ENCODE results near the gene NRG2. TPM values are rescaled to one million over a fixed set of nuclear protein-coding genes. Genes with fewer than 3 reads are reported as not detected.
A peak's percentile ranks its signal among the peaks of the same experiment; 100 is the strongest.

The NRG2 gene
- total and polyA plus RNA-seq, 2 experiments from 2014 or later = 0.37 to 1.3 TPM

- Histone ChIP-seq H3K27me3 (ENCODE audit: insufficient read depth) (peaks cover 5% of the 10 kb centered on the region), H3K4me2 (no peak overlapping the region), H3K36me3 (ENCODE audit: insufficient read depth) (no peaks in the 10 kb centered on the region), H3F3A (replicated peaks; ENCODE audit: low read depth) (no peaks in the 10 kb centered on the region), H3K27ac (ENCODE audit: low read depth) (no peak overlapping the region), H2AFZ (no peak overlapping the region), H3K9me2 (ENCODE audit: insufficient read depth) (no peaks in the 10 kb centered on the region), H3K79me2 (replicated peaks; ENCODE audit: insufficient read depth) (no peaks in the 10 kb centered on the region), H3K4me1 (ENCODE audit: insufficient read depth) (no peaks in the 10 kb centered on the region), H4K20me1 (replicated peaks; ENCODE audit: insufficient read depth) (no peaks in the 10 kb centered on the region), H3K4me3 (no peak overlapping the region)
- no peaks in the 10 kb centered on the region for H3K36me3 Mint-ChIP-seq (ENCODE audit: low read depth)
- H3K4me1 Mint-ChIP-seq = no peaks in the 10 kb centered on the region
- DNase-seq (ENCODE audit: low spot score) (peak; percentile 42), ATAC-seq (peak; percentile 77)
- H3K27ac Mint-ChIP-seq = no peak overlapping the region
- no peak overlapping the region for H3K4me3 Mint-ChIP-seq
- H3K27me3 Mint-ChIP-seq (ENCODE audit: insufficient read depth, low read depth, poor library complexity) = peaks cover 10% of the 10 kb centered on the region
- H3K9me3 Mint-ChIP-seq = no peaks in the 10 kb centered on the region
- no peak for TF ChIP-seq NANOG (IDR thresholded peaks at IDR 0.05; ENCODE audit: borderline replicate concordance)
- TF ChIP-seq REST (IDR thresholded peaks at IDR 0.05; ENCODE audit: unreplicated experiment) = peak; percentile 77
- TF ChIP-seq EZH2phosphoT487 (IDR thresholded peaks at IDR 0.05; ENCODE audit: unreplicated experiment) = no peak
- TF ChIP-seq STAT1 (IDR thresholded peaks at IDR 0.05; ENCODE audit: unreplicated experiment) = no peak
- no peak for TF ChIP-seq ETS1 (IDR thresholded peaks at IDR 0.05)
Measured at GRCh38 chr5:139835656-139836055, 207.4 kb downstream of the NRG2 start.

- no peaks in the 10 kb centered on the region for H3K79me2 ChIP-seq (replicated peaks; ENCODE audit: insufficient read depth)
- H2AFZ ChIP-seq = no peak overlapping the region
- Mint-ChIP-seq H3K9me3 (no peaks in the 10 kb centered on the region), H3K27ac (no peak overlapping the region), H3K36me3 (ENCODE audit: low read depth) (no peaks in the 10 kb centered on the region), H3K27me3 (ENCODE audit: insufficient read depth, low read depth, poor library complexity) (peaks cover 10% of the 10 kb centered on the region), H3K4me1 (no peaks in the 10 kb centered on the region), H3K4me3 (no peak overlapping the region)
- peaks cover 5% of the 10 kb centered on the region for H3K27me3 ChIP-seq (ENCODE audit: insufficient read depth)
- H3K4me3 ChIP-seq = no peak overlapping the region
- H3K4me1 ChIP-seq (ENCODE audit: insufficient read depth) = no peaks in the 10 kb centered on the region
- H3K9me2 ChIP-seq (ENCODE audit: insufficient read depth) = no peaks in the 10 kb centered on the region
- no peak overlapping the region for H3K27ac ChIP-seq (ENCODE audit: low read depth)
- ATAC-seq (no peak), DNase-seq (ENCODE audit: low spot score) (no peak)
- H3K36me3 ChIP-seq (ENCODE audit: insufficient read depth) = no peaks in the 10 kb centered on the region
- no peaks in the 10 kb centered on the region for H4K20me1 ChIP-seq (replicated peaks; ENCODE audit: insufficient read depth)
- H3F3A ChIP-seq (replicated peaks; ENCODE audit: low read depth) = no peaks in the 10 kb centered on the region
- no peak overlapping the region for H3K4me2 ChIP-seq
- TF ChIP-seq NANOG (IDR thresholded peaks at IDR 0.05; ENCODE audit: borderline replicate concordance) = no peak
- no peak for TF ChIP-seq CREB1 (CRISPR knock-in tag; IDR thresholded peaks at IDR 0.05; ENCODE audit: low read depth)
- no peak for TF ChIP-seq POLR2AphosphoS5 (IDR thresholded peaks at IDR 0.05; ENCODE audit: low read depth)
- TF ChIP-seq EZH2 (IDR thresholded peaks at IDR 0.05; ENCODE audit: low read depth, unreplicated experiment) = no peak
- TF ChIP-seq ZNF114 (CRISPR knock-in tag; IDR thresholded peaks at IDR 0.05) = no peak
- TF ChIP-seq REST (IDR thresholded peaks at IDR 0.05; ENCODE audit: unreplicated experiment) = no peak
- no peak for TF ChIP-seq ETS1 (IDR thresholded peaks at IDR 0.05)
Measured at GRCh38 chr5:139833525-139833924, 209.6 kb downstream of the NRG2 start.

Data from GM23338 (cell line).